ENCODE measurements around the gene PPTC7.
"Not testable (repeated sequence)": the region's sequence is repeated elsewhere in the genome, so short reads cannot be mapped to it uniquely, and the experiment has no call there.

The PPTC7 gene

DNA sequence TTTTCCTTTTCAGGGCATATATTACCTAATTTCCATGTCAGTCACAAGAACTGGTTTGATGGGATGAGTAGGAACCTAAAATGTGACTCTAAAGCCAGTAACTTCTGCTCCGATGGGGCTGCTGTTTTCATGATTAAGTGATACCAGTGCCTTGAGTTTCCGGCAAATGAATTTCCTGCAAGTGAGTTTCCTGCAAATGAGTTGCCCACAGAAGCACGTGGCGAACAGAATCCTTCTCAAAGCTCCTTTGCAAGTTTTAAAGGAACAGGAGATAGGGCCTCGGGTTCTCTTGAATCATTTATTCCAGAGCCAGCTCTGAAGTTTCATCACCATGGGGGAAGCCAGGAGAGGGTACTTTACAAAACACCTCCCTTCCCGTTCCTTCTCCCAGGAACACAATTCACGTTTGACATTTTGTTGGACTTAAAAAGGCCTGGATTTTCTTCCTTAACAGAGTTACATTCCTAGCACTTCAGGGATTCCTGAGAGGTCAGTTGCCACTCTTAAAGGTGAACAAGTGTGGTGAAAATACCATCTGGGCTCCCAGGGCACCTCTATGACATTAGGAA lies 2.2 kb upstream of the PPTC7 start:
- DNase-seq = peak; percentile 15

DNA sequence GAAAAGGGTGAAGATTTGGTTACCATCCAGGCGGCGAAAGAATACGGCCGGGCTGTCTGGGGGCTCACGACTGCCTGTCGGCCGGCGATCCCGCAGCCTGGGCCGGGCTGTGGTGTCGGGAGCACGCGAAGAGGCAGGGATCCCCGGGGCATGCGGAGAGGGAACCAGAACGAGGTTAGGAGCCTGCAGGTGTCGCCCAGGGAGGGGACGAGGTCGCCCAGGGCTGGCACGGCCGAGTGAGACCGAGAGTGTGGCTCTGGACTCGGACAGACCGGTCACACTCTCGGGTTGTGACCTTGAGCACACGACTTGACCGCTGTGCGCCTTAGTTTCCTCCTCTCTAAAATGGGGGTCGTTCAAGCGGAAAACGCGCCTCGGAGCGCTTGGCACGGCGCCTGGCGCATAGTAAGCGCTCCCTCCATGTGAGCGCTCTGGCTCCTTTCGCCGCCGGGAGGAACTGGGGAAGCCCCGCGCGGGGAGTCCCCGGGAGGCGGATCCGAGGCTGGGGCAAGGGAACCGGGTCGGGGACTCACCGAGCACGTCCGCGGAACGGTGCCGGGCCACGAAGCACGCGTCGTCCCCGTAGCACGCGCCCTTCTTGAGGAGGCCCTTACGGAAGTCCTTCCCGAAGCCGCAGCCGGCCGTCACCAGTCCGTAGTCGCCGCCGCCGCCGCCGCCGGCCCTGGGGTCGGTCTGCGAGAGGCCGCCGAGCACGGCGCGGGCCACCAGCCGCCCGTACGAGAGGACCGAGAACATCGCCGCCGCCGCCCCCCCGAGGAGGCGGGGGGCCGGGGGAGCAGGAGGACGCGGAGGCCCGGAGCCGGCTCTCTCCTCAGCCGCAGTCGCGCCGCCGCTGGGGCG lies 612 bp downstream of the PPTC7 start:
- peak; percentile 43 for DNase-seq

DNA sequence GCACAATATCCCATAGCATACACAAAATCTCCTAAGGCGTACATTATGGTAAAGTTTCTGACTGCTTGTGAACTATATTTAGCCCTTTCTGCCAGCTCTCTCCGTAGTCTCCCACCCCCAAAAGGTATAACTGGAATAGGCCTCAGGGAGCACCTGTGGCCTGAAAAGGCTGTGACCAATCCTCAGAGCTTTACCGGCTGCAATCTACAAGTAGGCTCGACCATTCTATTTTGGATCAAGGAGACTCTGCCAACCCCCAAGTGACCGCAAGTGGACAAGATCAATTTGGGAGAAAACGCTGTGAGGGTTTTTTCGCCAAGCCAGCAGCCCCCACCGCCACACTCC lies 1.2 kb downstream of the PPTC7 start:
- DNase-seq = no peak

DNA sequence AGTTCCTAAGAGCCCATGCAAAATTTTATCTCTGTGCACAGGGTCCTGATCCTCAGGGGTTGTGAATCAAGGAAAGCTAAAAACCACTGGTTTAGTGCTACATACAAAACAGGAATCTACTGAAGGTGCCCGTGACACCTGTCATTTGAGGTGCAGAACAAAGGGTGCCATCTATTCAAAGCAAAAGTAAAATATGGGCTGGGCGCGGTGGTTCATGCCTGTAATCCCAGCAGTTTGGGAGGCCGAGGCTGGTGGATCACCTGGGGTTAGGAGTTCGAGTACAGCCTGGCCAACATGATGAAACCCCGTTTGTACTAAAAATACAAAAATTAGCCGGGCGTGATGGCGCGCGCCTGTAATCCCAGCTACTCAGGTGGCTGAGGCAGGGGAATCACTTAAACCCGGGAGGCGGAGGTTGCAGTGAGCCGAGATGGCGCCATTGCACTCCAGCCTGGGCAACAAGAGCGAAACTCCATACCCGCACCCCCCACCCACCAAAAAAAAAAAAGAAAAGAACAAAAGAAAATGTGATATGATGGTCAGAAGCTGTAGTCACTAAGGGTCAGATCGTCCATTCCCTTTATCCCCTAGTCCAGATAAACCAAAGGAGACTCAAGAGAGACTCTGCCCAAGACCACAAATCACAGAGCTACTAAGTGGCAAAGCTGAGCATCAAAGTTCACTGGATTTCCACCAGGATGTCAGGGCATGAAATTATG lies 3.4 kb downstream of the PPTC7 start:
- DNase-seq = no peak

DNA sequence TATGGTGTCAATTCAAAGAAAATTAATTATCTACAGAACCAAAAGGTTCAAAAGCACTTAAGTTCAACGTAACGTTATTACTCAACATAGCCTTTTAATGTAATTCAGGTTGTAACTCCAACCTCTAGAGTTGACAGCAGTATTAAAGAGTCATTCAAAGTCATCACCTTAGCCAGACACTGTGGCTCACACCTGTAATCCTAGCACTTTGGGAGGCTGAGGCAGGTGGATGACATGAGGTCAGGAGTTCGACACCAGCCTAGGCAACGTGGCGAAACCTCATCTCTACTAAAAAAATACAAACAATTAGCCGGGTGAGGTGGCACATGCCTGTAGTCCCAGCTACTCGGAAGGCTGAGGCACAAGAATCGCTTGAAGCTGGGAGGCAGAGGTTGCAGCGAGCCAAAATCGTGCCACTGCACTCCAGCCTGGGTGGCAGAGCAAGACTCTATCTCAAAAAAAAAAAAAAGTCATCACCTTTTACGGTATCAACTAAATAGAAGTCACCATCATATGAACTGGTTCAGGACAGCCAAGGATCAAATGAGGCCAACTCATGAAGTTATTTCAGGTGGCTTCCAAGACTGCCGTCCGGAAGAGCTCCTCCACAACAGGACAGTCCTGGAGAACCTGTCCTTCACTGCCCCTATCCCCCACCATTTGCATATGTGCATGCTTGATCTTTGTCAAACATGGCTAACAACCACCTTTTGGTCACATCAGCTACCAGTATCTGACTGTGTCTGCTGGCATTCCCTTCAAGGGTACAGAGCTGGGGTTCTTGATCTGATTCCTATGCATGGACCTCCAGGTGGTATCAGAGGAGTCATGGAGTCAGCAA lies 4.2 kb downstream of the PPTC7 start:
- no peak for DNase-seq

DNA sequence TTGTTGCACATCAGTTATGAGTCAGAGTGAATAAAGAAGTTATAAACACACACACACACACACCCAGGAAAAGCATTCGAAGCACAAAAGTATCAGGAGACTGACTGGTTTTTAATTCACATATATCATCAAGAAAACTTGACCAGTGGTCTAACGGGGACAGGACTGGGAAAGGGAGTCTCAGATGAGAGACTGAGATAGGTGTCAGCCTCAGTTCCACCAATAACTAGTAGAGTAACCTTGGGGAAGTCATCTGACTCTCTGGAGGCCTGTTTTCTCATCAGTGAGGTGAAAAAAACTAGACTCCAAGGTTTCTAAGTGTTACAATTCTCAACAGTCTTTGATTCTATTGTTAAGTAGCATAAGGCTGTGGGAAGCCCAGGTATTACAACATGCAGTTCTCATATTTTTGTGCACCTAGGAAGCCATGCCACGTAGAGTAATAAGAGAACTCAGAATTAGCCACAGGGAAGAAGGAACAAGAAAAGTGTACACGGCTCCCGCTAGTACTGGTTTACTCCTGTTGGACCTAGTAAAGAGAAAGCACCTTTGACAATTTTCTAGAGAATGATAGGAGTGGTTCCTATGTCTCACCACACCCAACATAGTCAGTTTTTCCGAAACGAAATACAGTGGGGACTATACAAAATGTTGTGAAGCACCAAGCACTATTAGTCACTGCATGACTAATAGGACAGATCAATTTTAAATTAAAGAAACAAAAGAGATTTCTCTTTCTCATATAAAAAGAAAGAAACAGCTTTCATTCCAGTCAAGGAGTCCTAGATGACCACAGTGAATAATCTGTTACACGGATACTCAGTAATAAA lies 5.0 kb downstream of the PPTC7 start:
- DNase-seq = peak; percentile 82

DNA sequence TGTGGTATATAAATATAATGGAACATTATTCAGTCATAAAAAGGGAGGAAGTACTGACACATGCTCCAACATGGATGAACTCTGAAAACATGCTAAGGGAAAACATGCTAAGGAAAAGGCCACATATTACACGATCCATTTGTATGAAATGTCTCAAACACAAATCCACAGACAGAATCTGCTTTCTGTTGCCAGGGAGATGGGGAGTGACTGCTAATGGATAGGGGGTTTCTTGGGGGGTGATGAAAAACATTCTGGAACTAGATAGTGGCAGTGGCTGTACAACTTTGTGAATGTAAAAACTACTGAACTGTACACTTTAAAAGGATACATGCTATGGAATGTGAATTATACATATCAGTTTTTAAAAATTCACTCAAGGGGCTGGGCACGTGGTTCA lies 6.6 kb downstream of the PPTC7 start:
- no peak for DNase-seq

DNA sequence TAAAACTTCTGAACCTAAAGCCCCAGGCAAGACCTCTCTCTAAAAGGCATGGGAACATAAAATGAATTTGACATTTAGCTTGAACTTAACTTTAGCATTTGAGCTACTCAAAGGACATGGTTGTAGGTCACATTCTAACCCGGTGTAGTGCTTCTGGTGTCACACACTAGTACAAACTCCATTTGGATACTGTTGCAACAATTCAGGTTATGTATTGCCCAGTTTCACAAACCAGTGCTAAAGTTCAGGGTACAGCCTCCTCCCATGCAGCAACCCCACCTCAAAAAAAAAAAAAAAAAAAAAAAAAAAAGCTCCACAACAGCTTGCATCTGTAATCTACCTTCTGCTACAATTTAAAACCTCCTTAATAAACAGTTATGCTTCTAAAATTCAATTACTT lies 7.8 kb downstream of the PPTC7 start:
- no peak for DNase-seq

DNA sequence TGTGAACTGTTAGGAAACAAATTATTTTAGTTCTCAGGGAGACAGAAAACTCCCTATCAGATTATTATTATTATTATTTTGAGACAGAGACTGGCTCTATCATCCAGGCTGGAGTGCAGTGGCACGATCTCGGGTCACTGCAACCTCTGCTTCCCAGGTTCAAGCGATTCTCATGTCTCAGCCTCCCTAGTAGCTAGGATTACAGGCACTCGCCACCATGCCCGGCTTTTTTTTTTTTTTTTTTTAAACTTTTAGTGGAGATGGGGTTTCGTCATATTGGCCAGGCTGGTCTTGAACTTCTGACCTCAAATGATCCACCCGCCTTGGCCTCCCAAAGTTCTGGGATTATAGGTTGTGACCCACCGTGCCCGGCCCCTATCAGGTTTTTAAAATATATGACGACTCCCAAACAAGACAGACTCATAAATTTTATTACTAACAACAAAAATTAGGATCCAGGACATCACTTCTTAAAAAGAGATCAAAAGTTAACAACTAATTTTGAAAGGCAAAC lies 8.3 kb downstream of the PPTC7 start:
- DNase-seq = not testable (repeated sequence)

DNA sequence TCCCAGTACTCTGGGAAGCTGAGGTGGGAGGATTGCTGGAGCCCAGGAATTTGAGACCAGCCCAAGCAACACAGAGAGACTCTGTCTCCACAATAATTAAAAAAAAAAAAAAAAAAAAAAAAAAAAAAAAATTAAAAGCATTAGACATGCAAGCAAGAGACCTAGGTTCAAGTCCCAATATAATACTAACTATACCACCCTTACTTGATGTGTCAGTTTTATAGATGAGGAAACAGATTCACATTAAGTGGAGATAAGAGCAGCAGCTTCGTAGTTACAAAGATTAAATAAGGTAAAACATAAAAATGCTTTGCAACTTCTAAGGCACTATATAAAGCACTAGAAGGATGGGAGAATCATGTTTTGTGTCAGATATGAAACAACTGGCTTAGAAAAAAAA lies 9.1 kb downstream of the PPTC7 start:
- DNase-seq = no peak

DNA sequence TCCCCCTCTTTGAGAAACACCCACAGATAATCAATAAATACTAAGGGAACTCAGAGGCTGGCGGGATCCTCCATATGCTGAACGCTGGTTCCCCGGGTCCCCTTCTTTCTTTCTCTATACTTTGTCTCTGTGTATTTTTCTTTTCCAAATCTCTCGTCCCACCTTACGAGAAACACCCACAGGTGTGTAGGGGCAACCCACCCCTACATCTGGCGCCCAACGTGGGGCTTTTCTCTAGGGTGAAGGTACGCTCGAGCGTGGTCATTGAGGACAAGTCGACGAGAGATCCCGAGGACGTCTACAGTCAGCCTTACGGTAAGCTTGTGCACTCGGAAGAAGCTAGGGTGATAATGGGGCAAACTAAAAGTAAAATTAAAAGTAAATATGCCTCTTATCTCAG lies 12.3 kb downstream of the PPTC7 start:
- not testable (repeated sequence) for DNase-seq

DNA sequence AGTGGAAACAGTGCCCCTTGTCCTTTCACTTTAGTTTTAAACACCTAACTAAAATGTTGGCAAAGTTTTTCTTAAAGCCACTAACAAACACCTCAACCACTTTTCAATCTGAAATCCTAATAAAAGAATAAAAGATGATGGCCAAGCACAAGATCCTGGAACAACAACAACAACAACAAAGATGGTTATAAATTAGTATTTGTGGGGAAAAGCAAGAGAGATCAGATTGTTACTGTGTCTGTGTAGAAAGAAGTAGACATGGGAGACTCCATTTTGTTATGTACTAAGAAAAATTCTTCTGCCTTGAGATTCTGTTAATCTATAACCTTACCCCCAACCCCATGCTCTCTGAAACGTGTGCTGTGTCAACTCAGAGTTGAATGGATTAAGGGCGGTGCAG lies 13.3 kb downstream of the PPTC7 start:
- DNase-seq = not testable (repeated sequence)

DNA sequence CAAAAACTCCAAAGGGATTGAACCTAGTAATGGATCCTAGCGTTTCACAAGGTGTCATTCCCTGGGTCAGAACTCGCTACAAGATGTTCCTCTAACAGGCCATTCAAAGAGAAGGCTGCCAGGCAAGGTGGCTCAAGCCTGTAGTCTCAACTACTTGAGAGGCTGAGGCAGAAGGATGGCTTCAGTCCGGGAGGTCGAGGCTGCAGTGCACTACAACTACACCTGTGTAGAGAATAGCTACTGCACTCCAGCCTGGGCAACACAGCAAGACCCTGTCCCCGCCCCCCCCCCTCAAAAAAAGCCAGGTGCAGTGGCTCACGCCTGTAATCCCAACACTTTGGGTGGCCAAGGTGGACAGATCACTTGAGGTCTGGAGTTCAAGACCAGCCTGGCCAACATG lies 14.4 kb downstream of the PPTC7 start:
- DNase-seq = no peak

DNA sequence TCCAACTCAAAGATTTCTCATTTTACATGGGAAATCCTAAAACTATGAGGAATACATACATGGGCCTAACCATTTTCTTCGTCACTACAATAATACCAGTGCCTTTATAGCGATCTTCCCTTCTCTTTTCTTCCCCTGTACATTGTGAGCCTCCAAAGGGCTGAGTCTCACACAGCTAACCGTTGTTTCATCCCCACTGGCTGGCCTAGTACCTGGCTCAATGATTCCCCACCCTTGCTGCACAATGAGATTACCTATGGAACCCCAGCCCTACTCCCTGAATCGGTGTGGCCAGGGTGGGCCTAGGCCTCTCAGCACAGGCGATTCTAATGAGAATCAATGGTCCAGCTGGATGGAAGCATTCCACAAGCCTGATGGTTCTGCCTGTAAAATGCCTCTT lies 16.1 kb downstream of the PPTC7 start:
- DNase-seq = no peak

DNA sequence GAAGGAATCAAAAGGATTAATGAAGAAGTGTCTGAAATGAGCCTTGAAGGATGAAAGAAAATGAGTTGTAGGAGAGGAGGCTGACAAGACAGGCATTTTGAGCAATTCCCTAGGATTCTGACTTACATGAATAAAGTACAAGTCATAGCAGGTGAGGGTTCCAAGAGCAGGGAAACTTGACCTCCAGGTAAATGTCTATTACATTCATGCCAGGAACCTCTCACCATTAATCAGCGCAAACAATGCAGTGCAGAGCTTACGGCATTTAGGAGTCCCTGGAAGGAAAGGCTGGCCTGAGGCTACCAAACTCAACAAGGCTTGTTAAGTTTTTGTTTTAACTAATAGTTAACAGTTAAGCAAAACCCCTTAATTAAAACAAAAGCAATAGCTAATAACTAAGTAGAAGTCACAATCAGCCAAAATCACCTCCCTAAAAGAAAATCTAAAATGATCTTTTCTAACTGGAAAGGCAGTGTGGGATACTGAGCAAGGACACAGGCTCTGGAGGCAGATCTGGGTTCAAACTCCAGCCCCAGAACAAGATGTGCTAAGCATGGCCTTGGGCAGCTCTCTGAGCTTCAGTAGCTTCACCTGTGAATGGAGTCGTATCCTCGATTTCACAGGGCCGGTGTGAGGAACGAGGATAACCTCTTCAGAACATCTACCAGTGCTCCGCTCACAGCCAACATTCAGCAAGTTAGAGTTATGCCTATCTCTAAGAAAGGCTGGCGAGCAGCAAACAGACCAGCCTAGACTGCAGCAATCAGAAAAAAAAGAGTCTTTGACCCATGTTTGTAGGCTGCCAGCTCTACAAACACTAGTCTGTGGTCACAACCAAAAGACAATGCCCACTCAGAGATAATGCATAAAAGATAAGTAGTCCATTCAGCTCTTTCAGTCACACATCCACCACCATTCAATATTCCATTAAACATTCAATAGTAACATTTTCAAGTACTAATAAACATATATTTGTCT lies 16.9 kb downstream of the PPTC7 start:
- no peak for DNase-seq

DNA sequence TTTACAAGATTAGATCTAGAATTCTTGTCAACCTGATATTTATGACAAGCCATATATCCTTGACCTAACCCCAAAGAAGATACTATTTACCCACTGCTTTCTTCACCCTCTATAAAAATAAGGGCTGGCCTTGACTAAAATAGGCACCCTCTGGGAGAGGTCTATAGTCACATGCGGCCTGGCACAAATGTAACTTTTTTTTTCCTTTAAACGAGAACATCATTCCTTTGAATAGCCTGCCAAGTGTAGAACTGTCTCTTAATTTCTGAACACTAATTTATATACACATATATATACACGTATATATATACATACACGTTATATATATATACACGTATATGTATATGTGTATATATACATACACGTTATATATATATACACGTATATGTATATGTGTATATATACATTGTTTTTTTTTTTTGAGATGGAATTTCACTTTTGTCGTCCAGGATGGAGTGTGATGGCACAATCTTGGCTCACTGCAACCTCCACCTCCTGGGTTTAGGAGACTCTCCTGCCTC lies 18.6 kb downstream of the PPTC7 start:
- DNase-seq = no peak

DNA sequence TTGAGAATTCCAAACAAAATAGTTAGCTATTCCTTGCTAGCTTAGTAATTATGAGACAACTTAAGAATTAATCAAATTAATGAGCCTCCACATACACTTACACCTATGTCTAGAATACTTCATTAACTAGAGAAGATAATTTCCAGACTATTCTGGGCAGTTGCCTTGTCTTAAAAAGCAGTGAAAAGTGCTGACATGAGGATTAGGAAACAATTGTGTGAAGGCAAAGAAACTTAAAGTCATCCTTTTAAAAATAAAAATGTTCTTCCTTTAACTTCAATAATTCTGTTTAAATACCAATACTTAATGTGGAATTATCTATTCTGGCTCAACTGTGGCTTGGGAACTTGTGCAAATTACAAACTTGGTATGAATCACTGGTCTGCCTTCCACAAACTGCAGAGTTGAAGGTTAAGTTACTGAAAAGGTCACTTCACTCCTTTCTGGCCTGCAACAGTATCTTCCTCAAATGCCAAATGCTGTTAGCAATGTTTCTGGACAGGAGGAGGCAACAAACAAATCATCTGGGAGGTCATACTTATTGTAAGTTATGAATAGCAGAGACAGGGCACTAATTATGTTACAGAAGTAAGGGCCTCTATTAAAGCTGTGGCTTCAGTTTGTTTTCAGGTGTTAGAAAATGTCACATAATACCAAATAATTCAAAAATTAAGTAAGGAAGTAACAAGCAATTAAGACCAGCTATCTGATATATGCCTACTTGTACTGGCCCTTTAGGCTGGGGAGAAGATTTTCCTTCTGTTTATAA lies 19.2 kb downstream of the PPTC7 start:
- DNase-seq = peak; percentile 27

DNA sequence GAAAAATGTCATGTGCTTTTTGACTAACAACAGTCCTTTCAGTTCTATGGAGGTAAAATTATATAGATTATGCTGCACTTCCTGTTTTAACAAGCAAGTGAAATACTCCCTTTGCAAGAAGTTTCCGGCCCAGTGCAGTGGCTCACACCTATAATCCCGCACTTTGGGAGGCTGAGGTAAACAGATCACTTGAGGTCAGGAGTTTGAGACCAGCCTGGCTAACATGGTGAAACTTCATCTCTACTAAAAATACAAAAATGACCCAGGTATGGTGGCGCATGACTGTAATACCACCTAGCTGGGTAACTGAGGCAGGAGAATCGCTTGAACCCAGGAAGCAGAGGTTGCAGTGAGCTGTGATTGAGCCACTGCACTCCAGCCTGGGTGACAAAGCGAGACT lies 20.7 kb downstream of the PPTC7 start:
- DNase-seq = not testable (repeated sequence)

DNA sequence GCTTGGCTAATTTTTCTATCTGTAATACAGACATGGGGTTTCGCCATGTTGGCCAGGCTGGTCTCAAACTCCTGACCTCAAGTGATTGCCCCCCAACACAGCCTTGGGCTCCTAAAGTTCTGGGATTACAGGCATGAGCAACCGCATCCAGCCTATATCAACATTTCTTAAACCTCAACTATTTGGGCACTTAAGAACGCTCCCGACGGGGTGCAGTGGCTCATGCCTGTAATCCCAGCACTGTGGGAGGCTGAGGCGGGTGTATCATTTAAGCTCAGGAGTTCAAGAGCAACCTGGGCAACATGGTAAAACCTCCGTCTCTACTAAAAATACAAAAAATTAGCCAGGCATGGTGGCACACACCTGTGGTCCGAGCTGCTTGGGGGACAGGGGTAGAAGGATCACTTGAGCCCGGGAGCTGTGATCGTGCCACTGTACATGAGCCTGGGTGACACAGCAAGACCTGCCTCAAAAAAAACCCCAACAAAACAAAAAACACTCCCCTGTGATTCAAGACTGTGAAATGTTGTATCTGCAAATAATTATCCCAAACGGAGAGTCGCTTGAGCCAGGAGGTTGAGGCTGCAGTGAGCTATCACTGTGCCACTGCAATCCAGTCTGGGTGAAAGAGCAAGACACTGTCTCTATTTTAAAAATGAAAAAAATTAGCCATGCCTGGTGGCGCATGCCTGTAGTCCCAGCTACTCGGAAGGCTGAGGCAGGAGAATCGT lies 21.5 kb downstream of the PPTC7 start:
- peak; percentile 77 for DNase-seq

Measured in fibroblast of skin of scalp (primary cell).